H1 (cell line): ENCODE measurements around the gene ALK. TPM values are rescaled to one million over a fixed set of nuclear protein-coding genes. Genes with fewer than 3 reads are reported as not detected.

Experiments used
- CTCF ChIA-PET: fragments of 300-600 bp; sonication (Branson Sonifier 250); formaldehyde crosslinking; loops from one replicate; lab custom pipeline; 2021; ENCODE audit not compliant: partially characterized antibody; lab: Charles Lee
- POLR2A ChIA-PET: fragments of 300-600 bp; sonication (Branson Sonifier 250); formaldehyde crosslinking; loops from one replicate; lab custom pipeline; 2021; ENCODE audit warnings: inconsistent platforms; ENCODE audit not compliant: partially characterized antibody; lab: Charles Lee
- DNase-seq, 2 experiments: peaks; one replicate each; pipeline versions ENCODE4 v3.0.0 to v3.0.0-alpha.2; 2010 to 2022; ENCODE audit warnings: low spot score in 2 of 2, low read depth in 1 of 2, mixed read lengths in 1 of 2
- FAIRE-seq: peaks from 2 replicates; lab custom pipeline; 2011; peaks lifted over from hg19 to GRCh38; lab: Jason Lieb, UNC
- H2AFZ ChIP-seq: 2 replicates; pipeline ENCODE4 v1.8.1; 2012; ENCODE audit warnings: low read length, inconsistent platforms
- H2AK5ac ChIP-seq: 2 replicates; pipeline ENCODE4 v1.6.1; 2013; ENCODE audit warnings: low read depth, low read length
- H2BK120ac ChIP-seq: replicated peaks from 2 replicates; pipeline ENCODE3; 2013; ENCODE audit warnings: low read depth, low read length, inconsistent platforms
- H2BK12ac ChIP-seq: 2 replicates; pipeline ENCODE4 v1.6.1; 2013; ENCODE audit warnings: low read depth, low read length
- H2BK15ac ChIP-seq: 2 replicates; pipeline ENCODE4 v1.6.1; 2013; ENCODE audit warnings: low read length
- H2BK20ac ChIP-seq: 2 replicates; pipeline ENCODE4 v1.6.1; 2013; ENCODE audit warnings: low read length
- H2BK5ac ChIP-seq: 2 replicates; pipeline ENCODE4 v1.6.1; 2013; ENCODE audit warnings: low read depth, low read length
- H3K14ac ChIP-seq: 2 replicates; pipeline ENCODE4 v1.6.1; 2013; ENCODE audit warnings: inconsistent platforms; ENCODE audit not compliant: insufficient read length
- H3K18ac ChIP-seq: 2 replicates; pipeline ENCODE4 v1.6.1; 2013; ENCODE audit warnings: low read length; ENCODE audit errors: extremely low read depth
- H3K23ac ChIP-seq: 2 replicates; pipeline ENCODE4 v1.6.1; 2013; ENCODE audit warnings: inconsistent platforms; ENCODE audit not compliant: insufficient read length
- H3K23me2 ChIP-seq: 2 replicates; pipeline ENCODE4 v1.6.1; 2013; ENCODE audit warnings: low read depth, low read length
- H3K27ac ChIP-seq: 2 replicates; pipeline ENCODE4 v1.6.1; 2011; ENCODE audit warnings: low read depth, low read length, inconsistent platforms
- H3K27me3 ChIP-seq, 4 experiments: replicated peaks in 1 of 4; 1 replicate in 1 of 4; 2 replicates in 3 of 4; pipeline versions ENCODE4 v1.6.1 to v1.8.1; 2011 to 2013; ENCODE audit warnings: low read length in 3 of 4, mild to moderate bottlenecking in 3 of 4, inconsistent platforms in 2 of 4, mixed read lengths in 2 of 4, moderate library complexity in 1 of 4; ENCODE audit not compliant: control insufficient read depth in 3 of 4, insufficient read depth in 3 of 4; ENCODE audit errors: extremely low read depth in 1 of 4
- H3K36me3 ChIP-seq, 4 experiments: 2 replicates each; pipeline versions ENCODE4 v1.6.1 to v1.8.1; 2011 to 2013; ENCODE audit warnings: mild to moderate bottlenecking in 4 of 4, low read length in 3 of 4, moderate library complexity in 2 of 4, control low read depth in 1 of 4, inconsistent platforms in 1 of 4; ENCODE audit not compliant: insufficient read depth in 4 of 4, control insufficient read depth in 2 of 4
- H3K4ac ChIP-seq: replicated peaks from 2 replicates; pipeline ENCODE3; 2013; ENCODE audit warnings: low read length, low read depth, mixed read lengths, inconsistent platforms; ENCODE audit not compliant: insufficient read length
- H3K4me1 ChIP-seq, 4 experiments: replicated peaks in 1 of 4; 1 replicate in 1 of 4; 2 replicates in 3 of 4; pipeline versions ENCODE4 v1.6.1 to v1.8.1; 2011 to 2013; ENCODE audit warnings: low read length in 3 of 4, inconsistent platforms in 2 of 4, mixed read lengths in 1 of 4; ENCODE audit not compliant: insufficient read depth in 4 of 4, control insufficient read depth in 3 of 4
- H3K4me2 ChIP-seq, 2 experiments: 2 replicates each; pipeline versions ENCODE4 v1.6.1 to v1.8.1; 2011 to 2013; ENCODE audit warnings: low read depth in 2 of 2, low read length in 2 of 2, control low read depth in 1 of 2, inconsistent platforms in 1 of 2, mild to moderate bottlenecking in 1 of 2; ENCODE audit not compliant: insufficient read depth in 1 of 2
- H3K4me3 ChIP-seq, 4 experiments: fragments of 200-600, 300-600 bp in 1 of 4; sonication (generic), shearing (Covaris generic), sonication (Bioruptor Twin) in 1 of 4; 2 replicates each; pipeline versions ENCODE4 v1.5.1 to v1.8.1; 2011 to 2016; ENCODE audit warnings: low read length in 4 of 4, low read depth in 3 of 4, control low read depth in 2 of 4, inconsistent platforms in 2 of 4, mild to moderate bottlenecking in 2 of 4, mixed read lengths in 1 of 4, moderate library complexity in 1 of 4; ENCODE audit not compliant: insufficient read depth in 2 of 4; ENCODE audit errors: extremely low read depth in 1 of 4
- H3K56ac ChIP-seq: replicated peaks from 2 replicates; pipeline ENCODE3; 2013; ENCODE audit warnings: low read depth, mild to moderate bottlenecking, mixed read lengths, low read length, inconsistent platforms; ENCODE audit not compliant: insufficient read length
- H3K79me1 ChIP-seq: 2 replicates; pipeline ENCODE4 v1.6.1; 2013; ENCODE audit warnings: low read depth, low read length, control low read depth
- H3K79me2 ChIP-seq, 2 experiments: 2 replicates each; pipeline versions ENCODE4 v1.6.1 to v1.8.1; 2012 to 2013; ENCODE audit warnings: low read length in 2 of 2, mild to moderate bottlenecking in 2 of 2, inconsistent platforms in 1 of 2; ENCODE audit not compliant: insufficient read depth in 2 of 2, control insufficient read depth in 1 of 2
- H3K9ac ChIP-seq, 4 experiments: replicated peaks in 1 of 4; 1 replicate in 1 of 4; 2 replicates in 3 of 4; pipeline versions ENCODE4 v1.6.1 to v1.8.1; 2011 to 2013; ENCODE audit warnings: low read depth in 3 of 4, low read length in 3 of 4, control low read depth in 2 of 4, mild to moderate bottlenecking in 2 of 4, moderate library complexity in 2 of 4, inconsistent platforms in 1 of 4; ENCODE audit errors: extremely low read depth in 1 of 4
- H3K9me3 ChIP-seq, 2 experiments: 2 replicates each; pipeline versions ENCODE4 v1.6.1 to v1.8.1; 2012 to 2013; ENCODE audit warnings: mild to moderate bottlenecking in 2 of 2, moderate library complexity in 2 of 2, control low read depth in 1 of 2, inconsistent platforms in 1 of 2, low read depth in 1 of 2, low read length in 1 of 2, mixed read lengths in 1 of 2; ENCODE audit not compliant: insufficient read depth in 2 of 2
- H4K20me1 ChIP-seq, 2 experiments: replicated peaks in 1 of 2; 2 replicates each; pipeline versions ENCODE3 to v1.8.1; 2011 to 2013; ENCODE audit warnings: inconsistent platforms in 2 of 2, low read length in 2 of 2, mild to moderate bottlenecking in 1 of 2; ENCODE audit not compliant: insufficient read depth in 2 of 2, control insufficient read depth in 1 of 2
- H4K5ac ChIP-seq: 2 replicates; pipeline ENCODE4 v1.6.1; 2013; ENCODE audit warnings: low read length, low read depth, mixed read lengths, inconsistent platforms; ENCODE audit not compliant: insufficient read length
- H4K8ac ChIP-seq: 2 replicates; pipeline ENCODE4 v1.8.0; 2013; ENCODE audit warnings: mild to moderate bottlenecking, moderate library complexity, low read length, inconsistent platforms; ENCODE audit not compliant: insufficient read depth; ENCODE audit errors: extremely low read depth
- H4K91ac ChIP-seq: replicated peaks from 2 replicates; pipeline ENCODE3; 2013; ENCODE audit warnings: low read length, mixed read lengths, inconsistent platforms; ENCODE audit not compliant: insufficient read length
- BCL11A ChIP-seq, 2 experiments: IDR thresholded peaks; one replicate each; pipeline ENCODE4 v1.6.1; 2011; ENCODE audit warnings: low read depth in 2 of 2, low read length in 2 of 2, mild to moderate bottlenecking in 2 of 2
- CHD2 ChIP-seq: IDR thresholded peaks from 2 replicates; pipeline ENCODE4 v1.6.1; 2012; ENCODE audit warnings: low read length, improper control_type of control experiment
- EGR1 ChIP-seq: IDR thresholded peaks from 2 replicates; pipeline ENCODE4 v1.6.1; 2011; ENCODE audit warnings: low read depth, low read length, borderline replicate concordance
- FOSL1 ChIP-seq: IDR thresholded peaks from 2 replicates; pipeline ENCODE4 v1.6.1; 2011; ENCODE audit warnings: mild to moderate bottlenecking, low read depth, low read length, moderate library complexity; ENCODE audit not compliant: insufficient read depth
- JUND ChIP-seq: IDR thresholded peaks from 2 replicates; pipeline ENCODE4 v1.6.1; 2011; ENCODE audit warnings: mild to moderate bottlenecking, improper control_type of control experiment, low read length
- KDM4A ChIP-seq: IDR thresholded peaks from one replicate; pipeline ENCODE4 v1.7.1; 2012; ENCODE audit warnings: low read depth, mild to moderate bottlenecking, moderate library complexity, low read length, inconsistent platforms; ENCODE audit not compliant: severe bottlenecking
- NRF1 ChIP-seq: IDR thresholded peaks from 2 replicates; pipeline ENCODE4 v1.6.1; 2011; ENCODE audit warnings: mild to moderate bottlenecking, low read depth, low read length, improper control_type of control experiment
- PHF8 ChIP-seq: fragments of 200-600 bp; sonication (generic); conservative IDR thresholded peaks from 2 replicates; pipeline ENCODE4 v1.7.1; 2012; ENCODE audit warnings: low read depth, mild to moderate bottlenecking, inconsistent platforms, low read length, moderate library complexity
- POU5F1 ChIP-seq: IDR thresholded peaks from 2 replicates; pipeline ENCODE4 v1.6.1; 2011; ENCODE audit warnings: low read depth, mild to moderate bottlenecking, low read length, moderate library complexity
- RAD21 ChIP-seq, 2 experiments: IDR thresholded peaks in 1 of 2; conservative IDR thresholded peaks in 1 of 2; 2 replicates each; pipeline ENCODE4 v1.6.1; 2011; ENCODE audit warnings: low read depth in 2 of 2, low read length in 2 of 2, improper control_type of control experiment in 1 of 2, inconsistent platforms in 1 of 2, mild to moderate bottlenecking in 1 of 2, moderate library complexity in 1 of 2
- SP4 ChIP-seq: IDR thresholded peaks from 2 replicates; pipeline ENCODE4 v1.6.1; 2012; ENCODE audit warnings: low read length, inconsistent platforms
- SUZ12 ChIP-seq: fragments of 200-600 bp; sonication (generic); IDR thresholded peaks from 2 replicates; pipeline ENCODE4 v1.6.1; 2012; ENCODE audit warnings: mild to moderate bottlenecking, inconsistent platforms, low read length, moderate library complexity, mixed read lengths
- ZNF274 ChIP-seq: IDR thresholded peaks from 2 replicates; pipeline ENCODE4 v1.7.0; 2012; ENCODE audit warnings: low read length, borderline replicate concordance; ENCODE audit errors: extremely low read depth
- WGBS, 2 experiments: shearing (Covaris generic) in 1 of 2; methylation state at CpG; one replicate each; pipeline versions ENCODE4 v1.1.6 to v1.1.7; 2013 to 2015; ENCODE audit warnings: low lambda C conversion rate in 2 of 2, mixed read lengths in 2 of 2, inconsistent platforms in 1 of 2, low coverage in 1 of 2, missing lambda C conversion rate in 1 of 2; ENCODE audit not compliant: insufficient replicate concordance in 2 of 2, insufficient coverage in 1 of 2, insufficient read length in 1 of 2; ENCODE audit errors: extremely low coverage in 1 of 2, missing lambda C conversion rate in 1 of 2; 5-methylcytosine and 5-hydroxymethylcytosine counted together
- polyA plus RNA-seq, 7 experiments: library from polyadenylated mRNA; depleted of rRNA in 3 of 7; stranded (reverse) in 5 of 7; unstranded in 2 of 7; fragments of >200 nt in 5 of 7; fragments of 200-250 nt in 2 of 7; gene quantifications; 1 replicate in 5 of 7; 2 replicates in 1 of 7; 4 replicates in 1 of 7; pipeline versions ENCODE4 v1.2.1 to v1.2.3, GENCODE V29; 2011 to 2013; ENCODE audit warnings: missing spikeins in 2 of 7, mixed read lengths in 2 of 7
- total RNA-seq: library from RNA; stranded (reverse); fragmentation: NEBNext Ultra II Directional; extraction: Animal tissue kit (Norgen Biotek cat#: 25700); gene quantifications from 2 replicates; pipeline ENCODE4 v1.2.1, GENCODE V29; 2021
- TF ChIP-seq, protein P1 (sequence below): IDR thresholded peaks from 2 replicates; pipeline ENCODE4 v1.6.1; 2011; ENCODE audit warnings: low read length, improper control_type of control experiment

The ALK gene
- total and polyA plus RNA-seq, 2 of the 8 experiments (the other 6 are each of a cell fraction or from before 2014, with no cell fraction given) = 0.02 to 0.09 TPM

DNA sequence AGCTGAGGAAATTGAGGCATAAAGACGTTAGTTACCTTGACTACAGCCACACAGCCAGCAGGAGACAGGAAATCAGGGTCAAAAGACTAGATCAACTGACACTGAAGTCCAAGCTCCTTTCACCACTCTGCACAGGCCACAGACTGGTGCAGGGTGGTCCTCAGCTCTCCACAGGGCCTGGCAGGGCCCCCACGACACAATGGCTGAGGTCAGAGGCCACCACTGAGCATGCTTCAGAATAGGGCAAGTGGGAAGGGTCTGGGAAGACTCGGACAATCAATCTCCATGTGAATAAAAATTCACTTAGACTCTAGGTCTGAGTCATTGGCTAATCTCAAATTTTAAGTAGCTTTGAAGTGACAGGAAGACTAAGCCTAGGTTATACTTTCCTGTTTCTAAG lies 201.7 kb downstream of the ALK start:
- H3K4me2 ChIP-seq = no peak overlapping the region
- no peak for TF ChIP-seq CHD2
- no peak for TF ChIP-seq POU5F1
- TF ChIP-seq JUND = no peak
- TF ChIP-seq NRF1 = no peak
- no peak for TF ChIP-seq FOSL1
- TF ChIP-seq, protein P1, sequence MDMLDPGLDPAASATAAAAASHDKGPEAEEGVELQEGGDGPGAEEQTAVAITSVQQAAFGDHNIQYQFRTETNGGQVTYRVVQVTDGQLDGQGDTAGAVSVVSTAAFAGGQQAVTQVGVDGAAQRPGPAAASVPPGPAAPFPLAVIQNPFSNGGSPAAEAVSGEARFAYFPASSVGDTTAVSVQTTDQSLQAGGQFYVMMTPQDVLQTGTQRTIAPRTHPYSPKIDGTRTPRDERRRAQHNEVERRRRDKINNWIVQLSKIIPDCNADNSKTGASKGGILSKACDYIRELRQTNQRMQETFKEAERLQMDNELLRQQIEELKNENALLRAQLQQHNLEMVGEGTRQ = no peak
- TF ChIP-seq EGR1 = no peak
- TF ChIP-seq SUZ12 = no peak
- TF ChIP-seq ZNF274 = no peak
- TF ChIP-seq BCL11A (IDR thresholded peaks at IDR 0.05; ENCODE audit: low read depth in 2 of 2, low read length in 2 of 2) = no peak
- TF ChIP-seq RAD21 (IDR thresholded peaks at IDR 0.05 in 1 of 2, conservative IDR thresholded peaks at IDR 0.05 in 1 of 2; ENCODE audit: low read depth in 2 of 2, low read length in 2 of 2) = no peak
- no peak for TF ChIP-seq KDM4A
- no peak for TF ChIP-seq PHF8
- no peak for TF ChIP-seq SP4

More for the DNA sequence above, 201.7 kb downstream of the ALK start:
- Histone ChIP-seq H2BK12ac (no peak overlapping the region), H3K23me2 (no peaks in the 10 kb centered on the region; the same call in 1 of the 2 replicates), H3K9me3 (no peaks in the 10 kb centered on the region), H2BK5ac (no peak overlapping the region), H4K8ac (no peak overlapping the region), H3K14ac (no peak overlapping the region), H3K27ac (no peak overlapping the region), H3K23ac (no peak overlapping the region), H3K79me2 (no peaks in the 10 kb centered on the region), H2BK15ac (no peak overlapping the region), H2BK20ac (no peak overlapping the region), H3K4me1 (peaks cover 0 to 18% (median 8%) of the 10 kb centered on the region in 4 experiments; a peak in 5 of 7 replicates), H3K79me1 (no peaks in the 10 kb centered on the region), H2AFZ (no peak overlapping the region), H3K9ac (no peak overlapping the region), H3K36me3 (no peaks in the 10 kb centered on the region), H2BK120ac (no peak overlapping the region), H4K5ac (no peak overlapping the region), H3K56ac (no peak overlapping the region), H3K4me3 (no peak overlapping the region), H4K91ac (no peak overlapping the region), H3K4ac (no peak overlapping the region), H3K18ac (no peak overlapping the region), H3K27me3 (no peaks in the 10 kb centered on the region), H2AK5ac (no peak overlapping the region), H4K20me1 (no peaks in the 10 kb centered on the region)
- FAIRE-seq = no peak
- ChIA-PET POLR2A (no interaction called here), CTCF (interaction anchor here (1.1 kb wide), 1 partner anchor 10 kb away, joined by 3 read pairs; no protein-coding TSS in a partner anchor)
- no peak for DNase-seq
- WGBS, 2 experiments = 81% methylated on average over 3 of the region's 3 CpGs; no CpG with 5 or more reads in 1 of the 2 experiments
